H1 (cell line): Measurements from ENCODE around the gene NKAIN2. TPM values are rescaled to one million over a fixed set of nuclear protein-coding genes. Genes with fewer than 3 reads are reported as not detected.

Source experiments
- RNF2 ChIP-seq: fragments of 200-900, 300-1000 bp; sonication (generic); IDR thresholded peaks from 2 replicates; pipeline ENCODE4 v1.7.1; 2016; ENCODE audit warnings: borderline replicate concordance, low read depth, mild to moderate bottlenecking, antibody characterized with exemption, low read length; ENCODE audit not compliant: poor library complexity, severe bottlenecking; ENCODE audit errors: missing control alignments
- polyA plus RNA-seq, 7 experiments: library from polyadenylated mRNA; depleted of rRNA in 3 of 7; stranded (reverse) in 5 of 7; unstranded in 2 of 7; fragments of >200 nt in 5 of 7; fragments of 200-250 nt in 2 of 7; gene quantifications; 1 replicate in 5 of 7; 2 replicates in 1 of 7; 4 replicates in 1 of 7; pipeline versions ENCODE4 v1.2.1 to v1.2.3, GENCODE V29; 2011 to 2013; ENCODE audit warnings: missing spikeins in 2 of 7, mixed read lengths in 2 of 7
- total RNA-seq: library from RNA; stranded (reverse); fragmentation: NEBNext Ultra II Directional; extraction: Animal tissue kit (Norgen Biotek cat#: 25700); gene quantifications from 2 replicates; pipeline ENCODE4 v1.2.1, GENCODE V29; 2021

Gene NKAIN2
- total and polyA plus RNA-seq, 2 of the 8 experiments (the other 6 are each of a cell fraction or from before 2014, with no cell fraction given), result 0.20 to 0.34 TPM

DNA sequence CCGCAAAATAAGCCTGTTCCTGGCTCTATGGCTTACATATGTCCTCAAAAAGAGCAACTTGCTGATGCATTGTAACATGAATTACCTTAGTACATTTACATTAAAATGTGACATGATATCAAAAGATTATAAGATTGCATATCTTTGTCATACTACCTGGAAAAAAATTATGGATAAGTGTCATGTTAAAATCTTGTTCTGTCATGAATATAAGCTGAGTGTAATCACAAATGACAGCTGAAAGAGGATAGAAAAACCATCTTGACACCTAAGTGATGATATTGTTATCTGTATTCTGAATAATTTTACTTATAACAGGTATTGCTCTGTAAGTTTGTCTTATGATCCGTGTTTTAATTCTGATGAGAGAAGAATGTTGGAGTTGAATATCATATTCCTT, 655.6 kb downstream of the NKAIN2 start (continued):
- TF ChIP-seq RNF2, result no peak
